Esophagus squamous epithelium (tissue), 4 donors: ENCODE measurements around the gene ATP5PD.

Source experiments
- CTCF ChIP-seq, 6 experiments: fragments of 450-650 bp in 4 of 6; fragments of 200-600 bp in 2 of 6; sonication (generic) in 2 of 6; IDR thresholded peaks; one replicate each; pipeline ENCODE4 v1.5.1; 2016 to 2019; ENCODE audit warnings: antibody characterized with exemption in 6 of 6, mild to moderate bottlenecking in 4 of 6, moderate library complexity in 4 of 6
- POLR2A ChIP-seq, 4 donors: fragments of 450-650 bp; IDR thresholded peaks; one replicate each; pipeline ENCODE4 v1.6.1; 2017; ENCODE audit warnings: antibody characterized with exemption in 4 of 4, mild to moderate bottlenecking in 4 of 4, moderate library complexity in 3 of 4

- TF ChIP-seq CTCF (IDR thresholded peaks at IDR 0.05) = no peak
- TF ChIP-seq POLR2A (IDR thresholded peaks at IDR 0.05) = no peak
Measured at GRCh38 chr17:75060434-75061054, 13.8 kb upstream of the ATP5PD start.
